ENCODE data around the gene CFAP65. TPM values are rescaled to one million over a fixed set of nuclear protein-coding genes. Genes with fewer than 3 reads are reported as not detected.

Gene CFAP65
- total RNA-seq, 1 donor from 2014 or later = not detected

Other genes starting within 250 kb of the CFAP65 start
- gene PRKAG3, start 209.7 kb downstream of the CFAP65 start, total RNA-seq = not detected
- gene WNT6, start 181.7 kb downstream of the CFAP65 start, total RNA-seq = 0.78 TPM
- gene WNT10A, start 160.7 kb downstream of the CFAP65 start, total RNA-seq = 4.0 TPM
- gene CDK5R2, start 81.8 kb downstream of the CFAP65 start, total RNA-seq = not detected
- gene FEV, start 56.3 kb downstream of the CFAP65 start, total RNA-seq = not detected
- not detected for gene CRYBA2, start 48.1 kb downstream of the CFAP65 start, total RNA-seq
- not detected for gene IHH, start 19.4 kb upstream of the CFAP65 start, total RNA-seq
- 13.9 TPM for gene NHEJ1, start 119.3 kb upstream of the CFAP65 start, total RNA-seq
- 1.6 TPM for gene SLC23A3, start 128.5 kb upstream of the CFAP65 start, total RNA-seq
- 56.4 TPM for gene CNPPD1, start 135.4 kb upstream of the CFAP65 start, total RNA-seq
- gene RETREG2, start 136.8 kb upstream of the CFAP65 start, total RNA-seq = 79.6 TPM
- gene ZFAND2B, start 165.3 kb upstream of the CFAP65 start, total RNA-seq = 28.7 TPM
- gene ABCB6, start 177.4 kb upstream of the CFAP65 start, total RNA-seq = 36.1 TPM
- gene ATG9A, start 188.1 kb upstream of the CFAP65 start, total RNA-seq = 31.6 TPM
- 73.1 TPM for gene ANKZF1, start 188.3 kb upstream of the CFAP65 start, total RNA-seq
- 9.9 TPM for gene GLB1L, start 203.9 kb upstream of the CFAP65 start, total RNA-seq
- gene STK16, start 204.0 kb upstream of the CFAP65 start, total RNA-seq = 32.9 TPM
- not detected for gene TUBA4B, start 211.7 kb upstream of the CFAP65 start, total RNA-seq
- gene TUBA4A, start 212.4 kb upstream of the CFAP65 start, total RNA-seq = 85.1 TPM
- 93.6 TPM for gene DNAJB2, start 237.8 kb upstream of the CFAP65 start, total RNA-seq

Measured in ureter (tissue), 1 donor.